NCI-H1105 treated with DMSO at 0.1 percent for 48 hours (cell line): ENCODE measurements around the gene ANAPC4.
A peak's percentile ranks its signal among the peaks of the same experiment; 100 is the strongest.
"Not testable (repeated sequence)": the region's sequence is repeated elsewhere in the genome, so short reads cannot be mapped to it uniquely, and the experiment has no call there.

Experiments used
- DNase-seq: peaks from one replicate; lab custom pipeline; 2025; lab: John Stamatoyannopoulos, UW

Gene ANAPC4, protein sequence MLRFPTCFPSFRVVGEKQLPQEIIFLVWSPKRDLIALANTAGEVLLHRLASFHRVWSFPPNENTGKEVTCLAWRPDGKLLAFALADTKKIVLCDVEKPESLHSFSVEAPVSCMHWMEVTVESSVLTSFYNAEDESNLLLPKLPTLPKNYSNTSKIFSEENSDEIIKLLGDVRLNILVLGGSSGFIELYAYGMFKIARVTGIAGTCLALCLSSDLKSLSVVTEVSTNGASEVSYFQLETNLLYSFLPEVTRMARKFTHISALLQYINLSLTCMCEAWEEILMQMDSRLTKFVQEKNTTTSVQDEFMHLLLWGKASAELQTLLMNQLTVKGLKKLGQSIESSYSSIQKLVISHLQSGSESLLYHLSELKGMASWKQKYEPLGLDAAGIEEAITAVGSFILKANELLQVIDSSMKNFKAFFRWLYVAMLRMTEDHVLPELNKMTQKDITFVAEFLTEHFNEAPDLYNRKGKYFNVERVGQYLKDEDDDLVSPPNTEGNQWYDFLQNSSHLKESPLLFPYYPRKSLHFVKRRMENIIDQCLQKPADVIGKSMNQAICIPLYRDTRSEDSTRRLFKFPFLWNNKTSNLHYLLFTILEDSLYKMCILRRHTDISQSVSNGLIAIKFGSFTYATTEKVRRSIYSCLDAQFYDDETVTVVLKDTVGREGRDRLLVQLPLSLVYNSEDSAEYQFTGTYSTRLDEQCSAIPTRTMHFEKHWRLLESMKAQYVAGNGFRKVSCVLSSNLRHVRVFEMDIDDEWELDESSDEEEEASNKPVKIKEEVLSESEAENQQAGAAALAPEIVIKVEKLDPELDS

DNA sequence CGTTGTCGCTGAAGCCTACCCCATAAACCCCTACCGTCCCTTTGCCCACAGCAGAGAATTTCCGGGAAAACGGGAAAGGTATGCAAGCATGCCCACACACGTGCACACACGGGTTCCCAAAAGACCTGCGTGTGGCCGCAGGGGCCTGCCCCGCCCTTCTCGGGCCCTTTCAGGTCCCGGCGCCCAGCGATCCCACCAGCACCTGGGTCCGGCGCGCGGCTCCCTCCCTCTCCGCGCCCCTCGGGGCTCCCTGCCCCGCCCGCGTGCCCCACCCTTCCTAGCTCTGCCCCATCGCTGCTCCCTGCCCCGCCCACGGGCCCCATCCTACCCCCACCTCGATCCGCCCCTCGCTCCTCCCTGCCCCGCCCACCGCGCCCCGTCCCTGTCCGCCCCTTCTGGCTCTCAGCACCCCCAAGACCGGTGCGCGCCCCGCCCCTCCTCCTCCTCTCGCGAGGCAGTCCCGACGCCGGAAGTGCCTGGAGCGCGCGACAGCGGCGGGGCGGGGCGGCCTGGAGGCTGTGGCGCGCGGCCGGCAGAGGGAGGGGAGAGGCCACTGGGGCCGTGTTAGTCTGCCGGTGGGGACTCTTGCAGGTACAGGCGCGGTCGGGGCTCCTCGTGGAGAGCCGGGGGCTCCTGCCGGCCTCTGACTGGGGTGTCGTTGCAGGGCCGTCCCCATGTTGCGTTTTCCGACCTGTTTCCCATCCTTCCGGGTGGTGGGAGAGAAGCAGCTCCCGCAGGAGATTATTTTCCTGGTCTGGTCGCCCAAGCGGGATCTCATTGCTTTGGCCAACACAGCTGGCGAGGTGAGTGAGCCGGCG lies at the start of gene ANAPC4:
TSS of gene ANAPC4 (plus strand) at position 510 of the 818 bp plus-strand sequence. CDS start at position 675, 165 bp downstream.
- DNase-seq = peak; percentile 69

DNA sequence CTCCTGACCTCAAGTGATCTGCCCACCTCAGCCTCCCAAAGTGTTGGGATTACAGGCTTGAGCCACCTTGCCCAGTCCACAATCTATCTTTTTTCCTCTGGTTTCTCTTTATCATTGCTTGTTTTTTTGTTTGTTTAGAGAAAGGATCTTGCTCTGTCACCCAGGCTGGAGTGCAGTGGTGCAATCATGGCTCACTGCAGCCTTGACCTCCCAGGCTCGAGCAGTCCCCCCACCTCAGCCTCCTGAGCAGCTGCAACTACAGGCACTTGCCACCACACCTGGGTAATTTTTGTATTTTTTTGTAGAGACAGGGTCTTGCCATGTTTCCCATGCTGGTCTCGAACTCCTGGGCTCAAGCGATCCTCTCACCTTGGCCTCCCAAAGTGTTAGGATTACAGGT lies 48.6 kb upstream of the ANAPC4 start:
- not testable (repeated sequence) for DNase-seq

DNA sequence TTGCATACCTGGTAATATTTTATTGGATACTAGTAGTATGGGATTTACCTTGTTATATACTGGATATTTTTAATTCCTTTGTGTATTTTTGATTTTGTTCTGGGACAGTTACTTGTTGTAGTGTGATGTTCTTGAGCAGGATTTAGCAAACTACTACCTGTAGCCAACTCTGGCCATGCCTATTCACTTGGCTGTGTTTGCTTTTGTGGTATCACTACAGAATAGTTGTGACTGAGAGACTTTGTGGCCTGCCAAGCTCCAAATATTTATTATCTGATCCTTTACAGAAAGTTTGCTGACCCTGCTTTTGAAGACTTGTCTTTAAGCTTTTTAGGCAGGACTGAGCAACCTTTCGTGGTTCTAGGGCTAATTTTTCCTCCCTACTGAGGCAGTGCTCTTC lies 46.7 kb upstream of the ANAPC4 start:
- no peak for DNase-seq

DNA sequence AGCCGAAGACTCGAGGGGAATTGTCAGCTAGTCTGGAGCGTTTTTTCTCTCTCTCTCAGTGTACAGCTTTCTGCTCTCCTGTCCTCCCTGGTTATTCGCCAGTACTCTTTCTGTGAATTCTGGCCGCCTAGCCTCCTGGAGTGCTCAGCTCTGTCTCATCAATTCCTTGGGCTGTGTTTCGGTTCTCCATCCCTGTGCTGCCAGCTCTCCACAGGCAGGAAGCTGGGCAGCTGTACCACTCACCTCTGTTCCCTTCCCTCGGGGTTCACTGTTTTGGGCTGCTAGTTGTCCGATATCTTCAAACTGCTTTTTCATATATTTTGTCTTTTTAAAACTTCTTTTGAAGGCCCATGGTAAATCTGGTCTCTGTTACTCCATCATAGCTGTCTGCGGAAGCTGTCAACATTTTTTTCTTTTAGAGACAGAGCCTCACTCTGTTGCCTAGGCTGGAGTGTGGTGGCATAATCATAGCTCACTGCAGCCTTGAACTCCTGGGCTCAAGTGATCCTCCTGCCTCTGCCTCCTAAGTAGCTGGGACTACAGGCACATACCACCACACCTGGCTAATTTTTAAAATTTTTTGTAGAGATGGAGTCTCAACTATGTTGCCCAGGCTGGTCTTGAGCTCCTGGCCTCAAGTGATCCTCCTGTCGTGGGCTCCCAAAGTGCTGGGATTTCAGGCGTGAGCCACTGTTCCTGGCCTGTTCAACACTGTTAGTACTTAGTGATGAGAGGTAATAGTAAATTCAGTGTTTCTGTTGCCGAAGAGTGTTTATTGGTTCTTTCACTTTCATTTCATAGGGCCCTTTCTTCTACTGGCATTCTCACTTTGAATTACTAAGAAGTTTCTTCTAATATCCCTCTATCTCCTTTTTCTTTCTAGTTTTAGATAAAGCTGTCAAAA lies 45.9 kb upstream of the ANAPC4 start:
- DNase-seq = no peak

DNA sequence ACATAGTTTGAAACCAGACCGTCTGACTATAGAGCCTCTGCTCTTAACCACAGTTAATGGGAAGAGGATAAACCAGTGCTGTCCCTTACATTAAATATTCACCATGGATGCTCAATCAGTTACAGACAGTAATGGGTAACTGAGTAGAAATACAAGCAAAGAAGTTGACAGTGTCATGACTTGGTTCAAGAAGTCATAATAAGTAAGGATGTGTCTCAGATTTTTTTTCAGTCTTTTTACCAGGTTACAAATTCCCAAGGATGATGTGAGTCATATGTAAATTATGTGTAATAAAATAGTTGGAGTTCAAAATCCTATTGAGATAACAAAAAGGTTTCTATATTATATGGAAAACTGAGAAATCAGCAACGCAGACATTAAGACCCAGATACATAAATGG lies 33.4 kb upstream of the ANAPC4 start:
- no peak for DNase-seq

DNA sequence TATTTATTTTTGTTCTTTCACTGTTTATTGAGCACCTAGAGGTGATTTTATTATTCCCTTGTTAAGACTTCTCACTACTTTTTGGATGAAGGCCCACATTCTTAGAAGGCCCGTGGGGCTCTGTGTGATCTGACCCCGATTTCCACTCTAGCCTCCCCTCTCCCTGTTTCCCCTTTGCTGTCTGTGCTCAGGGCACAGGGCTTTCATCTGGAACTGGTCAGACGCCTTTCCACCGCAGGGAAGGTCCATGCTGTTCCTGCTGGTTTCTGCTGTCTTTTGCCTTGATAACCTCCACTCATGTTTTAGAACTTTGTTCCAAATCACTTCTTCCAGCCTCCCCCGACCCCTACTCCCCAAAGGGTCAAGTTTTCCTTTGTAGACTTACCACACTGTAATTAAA lies 31.3 kb upstream of the ANAPC4 start:
- DNase-seq = no peak

DNA sequence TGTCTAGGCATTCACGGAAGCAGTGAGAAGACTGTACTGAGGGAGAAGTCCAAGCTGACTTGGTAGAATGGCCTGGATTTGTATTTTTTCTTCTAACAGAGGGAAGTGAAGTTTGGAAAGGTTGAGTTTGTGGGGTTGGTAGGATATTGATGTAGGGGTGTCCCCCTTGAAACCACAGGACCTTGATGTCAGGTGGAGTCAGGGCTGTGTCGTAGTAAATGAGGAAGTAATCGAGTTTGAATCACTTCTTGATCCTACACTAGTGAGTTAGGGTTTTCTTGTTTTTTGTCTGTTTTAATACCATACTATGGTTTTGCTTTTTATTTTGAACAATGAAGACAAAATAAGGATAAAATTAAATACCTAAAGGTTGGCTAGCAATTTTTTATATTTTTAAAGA lies 30.1 kb upstream of the ANAPC4 start:
- DNase-seq = no peak

DNA sequence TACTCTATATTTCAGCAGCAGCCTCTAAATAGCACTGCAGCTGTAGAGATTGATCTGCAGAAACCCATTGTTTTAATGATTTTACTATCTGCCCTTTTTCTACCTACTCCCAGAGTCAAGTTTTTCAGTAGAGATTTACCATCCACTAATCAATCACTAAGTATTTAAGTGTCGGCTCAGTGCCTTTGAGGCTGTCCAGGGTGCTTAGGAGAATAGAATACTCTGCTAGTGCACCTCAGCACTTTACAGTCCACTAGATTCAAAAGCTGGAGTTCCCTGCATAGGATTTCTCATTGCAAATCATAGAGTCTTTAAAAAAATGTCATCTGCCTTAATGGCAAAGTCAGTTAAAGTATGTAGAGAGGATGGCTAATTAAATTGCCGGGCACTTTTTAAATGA lies 29.6 kb upstream of the ANAPC4 start:
- DNase-seq = no peak

DNA sequence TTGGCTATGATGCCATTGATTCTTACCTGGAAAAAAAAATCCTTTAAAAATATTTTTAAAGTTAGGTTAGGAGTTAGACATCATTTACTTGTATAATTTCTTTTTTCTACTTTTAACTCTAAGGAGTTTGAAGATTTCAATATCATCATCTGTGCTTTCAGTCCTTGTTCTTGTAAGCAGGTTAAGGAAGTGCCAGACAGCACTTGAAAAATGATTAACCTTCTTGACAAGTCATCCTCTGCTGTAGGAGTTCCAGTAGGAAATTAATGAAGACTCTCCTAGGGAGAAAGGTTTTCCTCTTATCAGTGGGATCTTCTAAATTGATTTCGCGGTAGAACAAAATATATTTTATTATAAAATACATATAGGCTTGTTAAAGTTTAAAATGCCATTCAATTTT lies 29.1 kb upstream of the ANAPC4 start:
- DNase-seq = no peak

DNA sequence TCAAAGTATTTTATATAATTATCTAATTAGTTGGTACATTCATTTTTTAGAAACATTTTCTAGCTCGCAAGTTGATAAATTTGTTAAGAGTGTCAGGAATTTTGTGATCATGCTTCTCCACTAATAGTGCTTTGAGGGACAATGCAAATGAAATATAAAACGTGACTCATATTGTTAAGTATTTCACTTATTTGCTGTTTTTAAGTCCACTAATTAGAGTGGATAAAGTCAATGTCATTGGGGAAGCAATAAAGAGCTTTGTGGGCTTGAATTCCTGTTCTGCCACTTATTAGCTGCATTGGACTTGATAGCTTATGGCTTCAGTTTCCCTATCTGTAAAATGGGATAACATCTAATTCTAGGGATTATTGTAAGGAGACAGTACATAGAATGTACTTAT lies 26.5 kb upstream of the ANAPC4 start:
- no peak for DNase-seq

DNA sequence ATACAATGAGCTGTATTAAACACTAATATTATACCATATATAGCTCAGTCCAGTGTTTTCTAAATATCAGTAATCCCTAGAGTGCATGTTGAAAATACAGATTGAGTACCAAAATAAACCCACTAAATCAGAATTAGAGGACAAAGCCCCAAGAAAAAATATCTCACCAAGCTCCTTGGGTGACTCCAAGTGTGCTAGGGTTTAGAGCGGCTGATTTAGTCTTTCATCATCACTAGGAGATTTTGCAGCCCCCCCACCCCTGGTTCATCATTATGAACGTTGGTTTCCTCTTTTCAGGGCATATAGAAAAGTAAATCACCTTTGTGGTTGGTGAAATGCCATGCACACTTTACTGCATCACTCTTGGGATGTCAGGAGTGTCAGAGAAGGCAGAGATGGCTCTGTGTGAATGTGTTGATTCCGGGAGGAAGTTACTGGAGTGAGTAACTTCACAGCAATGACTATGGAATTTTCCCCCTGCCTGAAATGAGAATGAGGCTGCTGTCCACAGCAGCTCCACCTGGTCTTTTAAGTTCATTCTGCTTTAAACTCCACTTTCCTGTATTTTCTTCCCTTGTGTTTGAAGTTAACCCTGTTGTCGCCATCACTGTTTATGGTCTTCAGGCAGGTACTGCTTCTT lies 25.2 kb upstream of the ANAPC4 start:
- DNase-seq = no peak

DNA sequence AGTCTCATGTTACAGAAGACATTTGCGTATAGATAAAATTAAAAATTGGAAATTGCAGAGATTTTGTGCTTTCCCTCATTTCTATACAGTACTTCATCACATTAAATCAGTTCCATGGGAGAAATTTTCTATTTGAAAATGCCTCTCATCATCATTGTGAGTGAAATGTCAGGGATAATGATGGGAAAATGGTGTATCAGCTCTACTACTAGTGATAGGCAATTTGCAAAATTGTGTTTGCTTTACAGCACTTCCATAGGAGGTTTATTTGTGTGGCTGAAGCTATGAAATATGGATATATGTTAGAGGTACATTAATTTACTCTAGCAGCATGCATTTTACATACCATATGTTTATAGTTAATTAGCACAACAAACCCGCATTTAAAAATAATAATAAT lies 21.0 kb upstream of the ANAPC4 start:
- no peak for DNase-seq

DNA sequence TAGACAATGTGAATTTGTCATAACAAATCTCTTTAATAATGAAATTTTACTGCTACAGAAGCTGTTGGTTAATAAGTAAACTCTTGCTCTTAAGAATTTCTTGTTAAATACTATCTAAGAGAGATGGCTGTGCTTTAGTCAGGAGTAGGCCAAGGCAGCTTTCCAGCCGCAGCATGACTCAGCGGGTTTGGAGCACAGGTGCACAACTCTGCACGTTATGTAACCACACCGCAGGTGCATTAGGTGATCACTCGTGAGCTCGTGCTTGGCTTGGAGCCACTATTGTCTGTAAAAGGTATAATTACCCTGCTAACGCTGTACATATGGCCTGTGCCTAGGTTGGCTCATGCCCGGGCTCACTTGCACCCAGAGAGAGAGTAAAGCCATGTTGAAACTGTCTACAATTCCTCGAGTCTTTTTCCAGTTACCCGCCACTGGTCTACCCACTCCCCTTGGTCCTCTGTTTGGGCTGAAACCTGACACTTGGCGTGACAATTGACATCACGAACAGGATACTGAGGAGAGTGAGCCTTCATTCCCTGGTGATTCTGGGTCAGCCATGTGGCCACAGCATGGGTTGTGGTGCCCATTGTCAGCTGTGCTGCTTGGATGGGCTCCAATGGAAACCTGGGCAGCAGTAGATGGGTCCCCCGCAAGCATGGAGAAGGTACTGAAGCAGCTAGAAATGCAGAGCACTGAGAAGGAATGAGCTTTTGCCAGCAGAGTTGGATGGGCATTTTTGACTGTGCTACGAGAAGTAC lies 18.4 kb upstream of the ANAPC4 start:
- DNase-seq = no peak

DNA sequence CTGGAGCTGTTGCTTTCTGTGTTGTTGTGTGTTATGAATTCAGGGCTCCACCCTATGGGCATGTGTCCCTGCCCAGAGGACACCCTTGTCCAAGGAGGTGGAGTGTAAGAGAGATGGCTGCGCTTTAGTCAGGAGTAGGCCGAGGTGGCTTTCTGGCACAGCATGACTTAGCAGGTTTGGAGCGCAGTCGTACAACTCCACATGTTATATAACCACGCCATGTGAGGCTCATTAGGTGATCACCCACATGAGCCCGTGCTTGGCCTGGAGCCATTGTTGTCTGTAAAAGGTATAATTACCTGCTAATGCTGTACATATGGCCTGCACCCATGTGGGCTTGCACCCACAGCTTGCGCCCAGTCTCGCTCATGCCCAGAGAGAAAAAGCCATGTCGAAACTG lies 15.8 kb upstream of the ANAPC4 start:
- DNase-seq = no peak

DNA sequence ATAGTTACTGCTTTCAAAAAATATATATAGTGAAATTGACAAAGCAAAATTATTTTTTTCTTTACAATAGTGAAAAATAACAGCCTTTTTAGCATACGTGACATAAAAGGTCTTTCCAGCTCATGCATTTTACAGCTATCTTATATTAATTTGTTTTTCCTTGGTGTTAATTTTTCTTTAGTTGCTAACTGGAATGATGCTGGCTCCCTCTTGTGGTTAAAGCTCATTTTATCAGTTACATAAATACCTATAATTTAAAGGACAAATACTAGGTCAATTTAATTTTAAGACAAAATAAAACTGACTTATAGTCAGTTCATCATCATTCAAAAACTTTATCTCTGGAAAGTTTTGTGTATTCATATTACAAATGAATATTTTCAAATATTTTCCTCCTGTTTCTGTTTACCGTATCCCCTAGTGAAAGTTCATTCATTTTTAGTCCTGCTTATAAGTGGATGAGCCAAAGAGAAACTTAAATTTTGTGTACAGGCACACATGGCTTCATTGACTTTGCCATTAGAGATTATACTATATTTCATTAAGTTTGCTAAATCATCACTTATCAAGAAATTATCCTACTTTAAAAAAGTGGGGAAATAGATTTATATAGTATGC lies 9.9 kb upstream of the ANAPC4 start:
- peak; percentile 42 for DNase-seq

DNA sequence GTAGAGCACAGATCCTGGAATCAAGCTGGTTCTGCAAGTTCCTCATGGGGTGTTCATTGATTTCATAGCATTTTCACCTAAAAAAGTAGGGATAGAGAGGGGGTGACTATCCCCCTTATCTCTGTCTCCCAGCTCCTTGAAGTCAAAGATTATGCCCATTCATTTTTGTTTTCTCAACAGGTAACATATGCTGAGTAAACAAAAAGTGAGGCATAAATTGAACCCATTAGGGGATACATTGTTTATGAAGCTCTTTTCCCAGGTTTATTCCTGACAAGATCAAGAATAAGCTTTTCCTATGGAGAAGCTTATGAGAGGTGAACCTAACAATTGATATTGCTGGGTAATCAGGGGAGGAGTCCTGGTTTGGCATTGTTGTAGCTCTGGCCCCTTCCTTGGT lies 9.2 kb upstream of the ANAPC4 start:
- no peak for DNase-seq

DNA sequence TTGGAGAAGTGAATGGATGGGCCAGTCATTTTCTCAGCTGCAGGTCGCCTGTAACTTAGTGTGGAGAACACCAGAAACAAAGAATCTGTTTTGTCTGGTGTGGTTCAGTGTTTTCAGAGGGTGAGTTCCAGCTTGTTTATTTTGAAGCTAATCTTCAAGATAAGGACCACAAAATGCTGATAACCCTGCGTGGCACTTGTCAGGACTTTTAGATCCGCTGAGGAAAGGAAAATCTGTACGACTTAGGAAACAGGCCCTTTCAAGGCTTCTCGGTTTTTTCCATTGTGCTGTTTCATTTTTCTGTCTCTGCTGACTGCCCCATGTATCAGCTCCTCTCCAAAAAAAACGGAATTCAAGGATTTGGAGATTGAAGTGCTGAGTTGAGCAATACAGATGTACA lies 8.7 kb upstream of the ANAPC4 start:
- no peak for DNase-seq

DNA sequence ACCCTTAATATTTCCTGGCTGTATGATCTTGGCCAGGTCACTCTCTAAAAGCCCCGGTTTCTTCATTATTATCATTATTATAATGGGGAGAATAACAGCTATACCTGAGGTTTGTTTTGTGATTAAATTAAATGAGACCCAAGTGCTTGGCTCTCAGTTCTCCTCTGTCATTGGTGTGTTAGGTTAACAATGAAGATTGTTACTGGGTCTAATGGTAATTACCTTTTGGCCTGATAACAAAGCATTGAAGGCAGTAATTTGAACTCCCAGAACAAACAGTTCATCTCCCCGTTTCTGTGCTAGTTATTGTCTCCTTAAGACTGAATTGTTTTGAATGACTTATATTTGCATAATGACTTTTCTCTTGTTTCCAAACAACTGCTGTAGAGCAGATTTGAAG lies 6.8 kb upstream of the ANAPC4 start:
- DNase-seq = peak; percentile 52

DNA sequence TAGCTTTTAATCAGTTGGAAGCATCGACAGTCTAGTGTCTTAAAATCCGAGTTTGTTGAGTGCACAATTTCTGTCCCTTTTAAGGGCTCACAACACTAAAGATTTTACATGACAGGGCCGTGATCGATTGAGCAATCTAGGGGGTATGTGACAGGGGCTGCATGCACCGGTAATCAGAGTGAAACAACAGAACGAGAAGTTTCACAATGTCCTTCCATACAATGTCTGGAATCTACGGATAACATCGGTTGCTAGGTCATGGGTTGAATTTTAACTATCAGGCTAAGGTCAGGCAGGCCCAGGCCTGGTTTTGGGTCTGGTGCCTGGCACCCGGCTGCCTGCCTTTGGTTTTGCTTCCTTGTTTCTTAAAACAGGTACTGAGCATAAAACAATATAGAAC lies 4.5 kb upstream of the ANAPC4 start:
- DNase-seq = not testable (repeated sequence)
